Esophagus muscularis mucosa (tissue), 4 donors: ENCODE measurements around the gene POGK. TPM values are rescaled to one million over a fixed set of nuclear protein-coding genes. Genes with fewer than 3 reads are reported as not detected.
A peak's percentile ranks its signal among the peaks of the same experiment; 100 is the strongest.

Experiments
- DNase-seq: peaks from one replicate; pipeline ENCODE4 v3.0.0-alpha.2; 2017; ENCODE audit errors: extremely low spot score
- H3K27ac ChIP-seq, 4 donors: fragments of 200-600 bp; sonication (generic); replicated peaks in 1 of 4; 1 replicate in 3 of 4; 2 replicates in 1 of 4; pipeline ENCODE4 v1.5.1; 2016 to 2019; ENCODE audit warnings: mild to moderate bottlenecking in 1 of 4
- H3K27me3 ChIP-seq, 4 donors: fragments of 200-600 bp; sonication (generic); one replicate each; pipeline versions ENCODE4 v1.5.1 to v1.6.0; 2016 to 2019
- H3K36me3 ChIP-seq, 4 donors: fragments of 200-600 bp; sonication (generic); one replicate each; pipeline ENCODE4 v1.5.1; 2016 to 2019
- H3K4me1 ChIP-seq, 4 donors: fragments of 200-600 bp; sonication (generic); one replicate each; pipeline ENCODE4 v1.5.1; 2016 to 2019
- H3K4me3 ChIP-seq, 4 donors: fragments of 200-600 bp; sonication (generic); 1 replicate in 2 of 4; 2 replicates in 2 of 4; pipeline ENCODE4 v1.5.1; 2016 to 2019; ENCODE audit warnings: mild to moderate bottlenecking in 4 of 4, moderate library complexity in 1 of 4
- H3K9me3 ChIP-seq, 4 donors: fragments of 200-600 bp; sonication (generic); 1 replicate in 3 of 4; 2 replicates in 1 of 4; pipeline ENCODE4 v1.5.1; 2016 to 2019
- CTCF ChIP-seq, 3 experiments: fragments of 200-600 bp in 2 of 3; fragments of 450-650 bp in 1 of 3; sonication (generic) in 2 of 3; IDR thresholded peaks; one replicate each; pipeline ENCODE4 v1.5.1; 2017 to 2019; ENCODE audit warnings: antibody characterized with exemption in 3 of 3, mild to moderate bottlenecking in 2 of 3, moderate library complexity in 1 of 3
- EP300 ChIP-seq: sonication (generic); formaldehyde crosslinking; IDR thresholded peaks from one replicate; pipeline ENCODE4 v1.6.1; 2017; ENCODE audit warnings: antibody characterized with exemption
- POLR2A ChIP-seq: fragments of 450-650 bp; IDR thresholded peaks from one replicate; pipeline ENCODE4 v1.6.1; 2017; ENCODE audit warnings: antibody characterized with exemption, moderate library complexity, mild to moderate bottlenecking, low read depth
- POLR2AphosphoS5 ChIP-seq, 2 donors: sonication (generic); formaldehyde crosslinking; IDR thresholded peaks; one replicate each; pipeline ENCODE4 v1.6.1; 2017; ENCODE audit warnings: antibody characterized with exemption in 2 of 2
- WGBS: methylation state at CpG from one replicate; pipeline ENCODE4 v1.1.5; 2018; 5-methylcytosine and 5-hydroxymethylcytosine counted together
- intact Hi-C: fragments of 100-400 bp; cut with DNase I; formaldehyde crosslinking; loops from one replicate; pipeline ENCODE4 v1.15.1; 2023
- total RNA-seq, 4 donors: library from RNA; depleted of rRNA; stranded (reverse); fragments of >200 nt; gene quantifications; one replicate each; pipeline versions ENCODE4 v1.1.0 to v1.2.1, GENCODE V29; 2016

The POGK gene
- total RNA-seq, 4 donors from 2014 or later: 28.7 to 43.5 (median 36.4) TPM

DNA sequence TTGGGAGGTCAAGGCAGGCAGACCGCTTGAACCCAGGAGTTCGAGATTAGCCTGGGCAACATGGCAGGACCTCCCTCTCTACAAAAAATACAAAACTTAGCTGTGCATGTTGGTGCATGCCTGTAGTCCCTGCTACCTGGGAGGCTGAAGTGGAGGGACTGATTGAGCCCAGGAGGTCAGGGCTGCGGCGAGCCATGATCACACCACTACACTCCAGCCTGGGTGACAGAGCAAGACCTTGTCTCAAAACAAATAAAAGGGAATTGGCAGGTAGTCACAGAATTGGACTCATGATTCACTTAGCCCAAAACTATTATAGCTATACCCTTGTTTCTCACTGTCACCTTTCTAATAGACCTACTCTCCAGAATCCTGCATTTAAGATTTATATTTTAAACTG lies 31.3 kb downstream of the POGK start:
- no peaks in the 10 kb centered on the region for H3K9me3 ChIP-seq
- peaks cover 0 to 27% (median 13%) of the 10 kb centered on the region in 4 donors for H3K36me3 ChIP-seq
- no peak for TF ChIP-seq CTCF (IDR thresholded peaks at IDR 0.05)
- no peak for TF ChIP-seq POLR2A
- TF ChIP-seq EP300: no peak
- no peak for TF ChIP-seq POLR2AphosphoS5 (IDR thresholded peaks at IDR 0.05)
- no peak overlapping the region for H3K4me3 ChIP-seq
- intact Hi-C loops: no loop called here
- 84% methylated on average over 4 of the region's 4 CpGs for WGBS
- peak; percentile 8 for DNase-seq
- H3K27me3 ChIP-seq: no peaks in the 10 kb centered on the region
- no peak overlapping the region for H3K27ac ChIP-seq
- peaks cover 24 to 57% (median 47%) of the 10 kb centered on the region in 4 donors for H3K4me1 ChIP-seq

DNA sequence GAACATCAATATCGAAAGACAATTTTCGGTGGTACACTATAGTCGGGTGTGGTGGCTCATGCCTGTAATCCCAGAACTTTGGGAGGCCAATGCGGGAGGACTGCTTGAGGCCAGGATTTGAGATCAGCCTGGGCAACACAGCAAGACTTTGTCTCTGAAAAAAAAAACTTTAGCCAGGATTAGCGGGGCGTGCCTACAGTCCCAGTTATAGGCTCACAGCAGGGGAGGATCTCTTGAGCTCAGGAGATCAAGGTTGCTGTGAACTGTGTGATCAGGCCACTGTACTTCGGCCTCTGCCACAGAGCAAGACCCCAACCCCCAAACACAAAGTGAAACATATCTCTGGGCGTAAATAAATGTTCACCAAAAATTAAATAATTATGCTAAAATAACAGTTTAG lies 35.2 kb downstream of the POGK start:
- DNase-seq: peak; percentile 37
- Histone ChIP-seq H3K36me3 (no peaks in the 10 kb centered on the region), H3K4me3 (no peak overlapping the region), H3K4me1 (peaks cover 27 to 55% (median 50%) of the 10 kb centered on the region in 4 donors), H3K9me3 (no peaks in the 10 kb centered on the region), H3K27me3 (no peaks in the 10 kb centered on the region), H3K27ac (no peak overlapping the region)
- intact Hi-C loops: loop anchor here (2.0 kb wide), 1 partner anchor 346 kb away; the partner anchor contains the start of gene POU2F1
- 96% methylated on average over 8 of the region's 8 CpGs for WGBS
- TF ChIP-seq POLR2AphosphoS5 (IDR thresholded peaks at IDR 0.05) (no peak), CTCF (IDR thresholded peaks at IDR 0.05) (no peak), POLR2A (no peak), EP300 (no peak)

DNA sequence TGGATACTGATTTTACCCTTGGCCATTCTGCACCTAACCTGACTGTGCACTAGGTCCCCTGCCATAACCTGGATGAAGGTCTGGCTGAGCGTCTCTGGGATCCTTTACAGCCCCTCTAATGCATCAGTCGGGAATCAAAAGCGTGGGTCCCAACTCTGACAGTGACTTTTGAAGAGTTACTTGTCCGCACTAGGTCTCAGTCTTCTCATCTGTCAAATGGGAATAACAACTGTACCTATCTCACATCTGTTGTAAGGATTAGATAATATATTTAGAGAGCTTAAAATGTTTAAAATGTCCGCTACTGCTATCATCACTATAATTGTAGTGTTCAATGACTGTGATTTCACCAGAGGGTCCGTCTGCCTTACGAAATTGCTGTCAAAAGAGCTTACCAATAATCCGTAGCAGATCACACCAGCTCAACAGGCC lies 36.0 kb downstream of the POGK start:
- no peak for TF ChIP-seq EP300
- TF ChIP-seq POLR2AphosphoS5 (IDR thresholded peaks at IDR 0.05): no peak
- TF ChIP-seq CTCF (IDR thresholded peaks at IDR 0.05): no peak
- no peak for TF ChIP-seq POLR2A
- Histone ChIP-seq H3K27ac (peak overlapping the region; percentile 92 to 96 (median 94)), H3K4me1 (peaks cover 27 to 52% (median 46%) of the 10 kb centered on the region in 4 donors), H3K4me3 (peak overlapping the region; percentile 86 to 95 (median 90)), H3K27me3 (no peaks in the 10 kb centered on the region), H3K36me3 (no peaks in the 10 kb centered on the region), H3K9me3 (no peaks in the 10 kb centered on the region)
- no peak for DNase-seq
- intact Hi-C loops: loop anchor here (2.0 kb wide), 1 partner anchor 345 kb away; the partner anchor contains the start of gene POU2F1
- 37% methylated on average over 8 of the region's 8 CpGs for WGBS

- WGBS: under 1% methylated on average over 38 of the region's 84 CpGs
- H3K27ac ChIP-seq: peak within 1 kb of the TSS; percentile 92 to 96 (median 94)
- no peaks in the 10 kb centered on the region for H3K9me3 ChIP-seq
- intact Hi-C loops: loop anchor here (2.0 kb wide), 1 partner anchor 345 kb away; the partner anchor contains the start of gene POU2F1
- DNase-seq: peak; percentile 100
- no peaks in the 10 kb centered on the region for H3K36me3 ChIP-seq
- H3K4me3 ChIP-seq: peak within 1 kb of the TSS; percentile 86 to 95 (median 90)
- TF ChIP-seq EP300 (no peak), CTCF (IDR thresholded peaks at IDR 0.05) (peak in 1 of 3 experiments; percentile 42), POLR2A (peak; percentile 44), POLR2AphosphoS5 (IDR thresholded peaks at IDR 0.05) (peak; percentile 90)
- H3K4me1 ChIP-seq: peaks cover 27 to 45% (median 42%) of the 10 kb centered on the region in 4 donors
- H3K27me3 ChIP-seq: no peaks in the 10 kb centered on the region
These were observed 36.7 kb downstream of the POGK start, which contains the start of gene TADA1 for GRCh38 chr1:166875734-166876539. TSS of gene TADA1 (minus strand) at chr1:166876264. CDS start at chr1:166876233, 31 bp downstream.
